ENCODE results near the gene CDH23. TPM values are rescaled to one million over a fixed set of nuclear protein-coding genes. Genes with fewer than 3 reads are reported as not detected.

The CDH23 gene
- polyA plus RNA-seq, 3 donors = 0.51 to 0.96 (median 0.80) TPM

DNA sequence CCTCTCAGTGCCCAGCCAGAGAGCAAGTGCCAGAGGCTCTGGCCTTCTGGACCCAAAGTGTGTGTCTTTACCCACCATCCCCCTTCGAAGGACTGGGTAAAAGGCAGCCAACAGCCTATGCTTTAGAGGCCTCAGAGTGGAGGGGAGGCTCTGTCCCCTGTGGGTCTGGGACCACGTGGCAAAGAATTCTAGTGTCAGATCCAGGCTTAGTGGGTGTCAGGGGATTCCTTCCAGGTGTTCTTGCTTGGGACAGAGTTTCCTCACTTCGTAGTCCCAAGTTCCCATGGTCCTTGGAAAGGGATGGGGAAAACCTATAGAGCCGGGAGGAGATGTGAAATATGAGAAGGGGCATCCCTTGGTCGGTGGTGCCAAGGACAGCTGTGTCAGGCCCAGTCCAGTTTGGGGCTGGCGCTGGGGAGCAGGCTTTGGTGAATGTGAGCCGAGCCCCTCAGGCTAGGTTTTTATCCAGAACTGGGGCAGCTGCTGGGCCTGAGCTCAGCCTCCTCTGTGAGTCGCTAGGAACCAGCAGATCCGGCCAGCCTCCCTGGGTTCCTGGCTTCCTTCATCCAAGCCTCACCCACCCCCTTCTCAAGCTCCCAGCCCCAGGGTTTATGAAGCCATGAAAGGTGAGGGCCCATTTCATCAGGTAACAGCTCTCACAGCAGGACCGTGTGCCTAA is 251.7 kb downstream of the CDH23 start:
- DNase-seq (ENCODE audit: low read depth in 3 of 3, low spot score in 2 of 3) = no peak

DNA sequence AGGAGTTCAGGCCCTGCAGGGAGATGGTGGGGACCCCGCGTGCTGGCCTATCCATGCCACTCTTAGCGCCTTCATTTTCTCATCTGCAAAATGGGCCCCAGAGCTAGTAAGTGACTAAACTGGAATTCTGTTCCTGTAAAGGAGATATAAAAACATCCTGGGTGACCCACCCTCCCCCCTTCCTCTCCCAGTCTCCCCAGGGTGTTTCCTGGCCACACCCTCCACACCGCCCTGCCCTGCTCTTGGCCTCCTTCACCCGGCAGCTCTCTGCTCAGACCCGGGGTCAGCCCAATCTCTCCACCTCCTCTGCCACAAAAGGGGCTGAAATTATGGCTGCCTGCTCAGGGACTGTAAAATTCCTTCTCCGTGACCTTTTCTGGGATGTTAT is 252.2 kb downstream of the CDH23 start:
- DNase-seq (ENCODE audit: low read depth in 3 of 3, low spot score in 2 of 3) = no peak

DNA sequence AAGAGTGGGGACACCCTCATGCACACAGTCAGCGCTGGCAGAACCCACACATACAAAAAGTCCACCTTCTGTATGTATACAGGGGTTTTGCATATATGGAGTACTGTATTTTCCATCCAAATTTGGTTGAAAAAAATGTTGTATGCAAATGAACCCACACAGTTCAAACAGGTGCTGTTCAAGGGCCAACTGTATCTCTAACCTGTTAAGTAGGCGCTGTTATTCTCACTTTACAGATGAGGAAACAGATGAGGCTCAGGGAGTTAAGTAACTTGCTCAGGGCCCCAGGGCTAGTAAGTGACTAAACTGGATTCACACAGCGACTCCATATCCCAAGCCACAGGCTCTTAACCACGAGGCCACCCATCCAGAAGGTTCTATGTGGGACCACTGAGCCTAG is 252.9 kb downstream of the CDH23 start:
- no peak for DNase-seq (ENCODE audit: low read depth in 3 of 3, low spot score in 2 of 3)

DNA sequence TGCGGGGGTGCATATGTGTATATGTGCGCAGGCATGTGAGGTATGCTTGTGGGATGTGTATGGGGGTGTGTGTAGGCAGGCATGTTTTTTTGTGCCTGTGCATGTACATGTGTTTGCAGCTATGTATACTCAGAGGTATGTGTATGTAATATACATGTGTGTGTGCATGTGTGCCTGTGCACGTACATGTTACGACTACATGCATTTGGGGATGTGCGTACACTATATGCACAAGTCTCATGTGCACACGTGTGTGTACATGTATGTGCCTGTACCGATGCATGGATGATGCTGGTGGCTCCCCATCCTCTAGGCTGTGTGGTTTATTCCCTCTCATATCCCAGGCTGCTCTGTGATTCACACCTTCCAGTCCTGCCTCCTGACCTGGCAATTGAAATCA is 253.7 kb downstream of the CDH23 start:
- no peak for DNase-seq (ENCODE audit: low read depth in 3 of 3, low spot score in 2 of 3)

DNA sequence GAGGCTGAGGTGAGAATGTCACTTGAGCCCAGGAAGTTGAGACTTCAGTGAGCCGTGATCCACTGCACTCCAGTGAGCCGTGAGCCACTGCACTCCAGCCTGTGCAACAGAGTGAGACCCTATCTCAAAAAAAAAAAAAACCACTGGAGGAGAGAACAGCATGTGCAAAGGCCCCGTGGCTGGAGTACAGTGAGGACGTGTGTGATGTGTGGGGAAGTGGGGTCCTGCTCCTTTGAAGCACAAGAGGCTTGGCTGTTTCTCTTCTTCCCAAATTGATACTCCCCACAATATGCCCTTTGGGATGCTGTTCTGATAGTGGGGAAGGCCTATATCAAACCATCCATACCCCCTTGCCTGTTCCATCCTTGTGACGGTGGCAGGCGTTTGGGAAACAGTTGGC is 254.7 kb downstream of the CDH23 start:
- no peak for DNase-seq (ENCODE audit: low read depth in 3 of 3, low spot score in 2 of 3)

DNA sequence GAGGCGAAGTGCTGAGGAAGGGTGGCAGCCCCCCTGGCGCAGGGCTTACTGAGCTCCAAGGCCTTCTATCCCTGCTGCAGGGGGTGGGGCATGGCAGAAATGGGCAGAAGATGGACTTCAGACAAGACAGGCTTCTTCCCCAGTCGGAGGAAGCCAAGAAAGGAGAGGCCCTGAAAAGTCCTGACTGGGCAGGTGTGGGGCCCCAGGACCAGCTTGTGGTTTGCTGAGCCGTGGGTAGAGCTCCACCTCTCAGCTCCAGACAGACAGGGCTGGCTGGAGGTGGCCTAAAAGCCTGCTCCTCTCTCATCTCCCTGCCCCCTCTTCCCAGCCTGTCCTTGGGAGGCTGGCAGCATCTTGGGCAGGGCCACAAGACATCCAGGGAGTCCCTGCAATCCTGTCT is 255.2 kb downstream of the CDH23 start:
- DNase-seq (ENCODE audit: low read depth in 3 of 3, low spot score in 2 of 3) = no peak

DNA sequence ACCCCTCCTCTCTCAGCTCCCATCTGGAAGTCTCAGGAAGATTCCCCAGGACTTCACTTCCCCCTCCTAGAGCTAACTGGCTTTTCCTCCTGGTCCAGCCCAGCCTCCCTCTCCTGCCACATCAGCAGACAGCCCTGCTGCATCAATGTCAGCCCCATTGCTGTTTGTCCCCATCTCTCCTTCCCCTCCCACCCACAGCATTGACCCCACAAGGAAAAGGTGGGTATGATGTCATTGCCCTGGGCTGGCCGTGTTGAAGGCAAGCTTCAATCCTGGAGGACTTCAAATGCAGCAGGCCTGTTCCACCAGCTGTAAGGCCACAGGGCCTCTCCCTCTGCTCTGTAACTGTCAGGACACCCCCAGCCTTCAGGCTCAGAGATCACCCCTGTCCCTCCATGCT is 256.3 kb downstream of the CDH23 start:
- DNase-seq (ENCODE audit: low read depth in 3 of 3, low spot score in 2 of 3) = no peak

DNA sequence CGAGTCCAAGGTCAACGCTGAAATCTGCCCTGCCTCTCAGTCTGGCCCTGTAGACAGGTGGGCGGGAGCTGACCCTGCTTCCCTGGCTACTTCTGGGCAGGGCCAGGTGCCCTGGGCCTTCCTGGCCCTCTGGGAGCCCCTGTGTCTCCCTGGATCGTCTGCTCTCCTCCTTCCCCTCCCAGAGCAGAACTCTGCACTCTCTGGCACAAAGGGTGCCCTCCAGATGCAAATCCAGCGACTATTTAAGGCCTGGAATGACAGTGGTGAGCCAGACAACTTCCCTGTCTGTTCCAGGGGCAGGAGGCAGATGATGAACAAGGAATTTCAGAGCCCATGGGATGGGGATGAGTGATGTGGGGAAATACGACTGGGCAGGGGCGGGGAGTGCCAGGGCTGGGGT is 259.5 kb downstream of the CDH23 start:
- DNase-seq (ENCODE audit: low read depth in 3 of 3, low spot score in 2 of 3) = no peak

DNA sequence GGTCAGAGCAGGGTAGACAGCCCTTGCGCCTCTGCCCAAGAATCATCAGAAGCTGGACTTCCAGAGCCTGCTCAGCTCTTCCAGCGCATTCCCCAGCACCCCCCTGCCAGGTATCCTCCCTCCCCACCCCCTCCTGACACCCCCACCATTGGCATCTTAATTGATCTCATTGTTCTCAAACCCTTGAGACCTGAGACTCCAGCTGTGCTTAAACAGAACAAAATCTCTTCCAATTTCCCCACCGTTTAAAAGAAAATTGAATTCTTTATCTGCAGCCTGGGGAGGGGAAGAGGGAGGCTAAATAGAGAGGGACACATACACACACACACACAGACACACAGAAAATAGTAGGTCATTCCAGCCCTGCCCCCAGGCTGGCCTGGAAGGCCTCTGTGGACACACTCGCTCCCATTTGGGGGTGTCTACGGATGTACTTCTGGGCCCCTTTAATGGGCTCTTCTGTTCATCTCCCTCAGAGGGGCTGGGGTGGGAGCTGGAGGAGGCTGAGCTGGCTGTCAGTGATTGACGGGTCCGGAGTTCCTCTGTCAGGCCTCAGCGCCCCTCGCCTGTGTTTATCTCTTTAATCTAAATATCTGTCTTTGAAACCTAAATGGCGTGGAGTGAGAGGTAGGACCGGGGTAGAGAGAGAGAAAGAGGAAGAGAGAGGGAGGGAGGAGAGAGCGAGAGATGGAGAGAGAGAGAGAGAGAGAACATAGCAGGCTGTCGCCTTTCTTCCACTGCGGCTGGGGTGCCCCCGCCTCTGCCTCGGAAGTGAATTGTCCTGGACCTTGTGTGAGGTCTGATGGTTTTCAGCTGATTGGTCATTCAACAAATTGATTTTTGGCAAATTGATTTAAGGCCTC is 261.1 kb downstream of the CDH23 start:
- DNase-seq (ENCODE audit: low read depth in 3 of 3, low spot score in 2 of 3) = no peak

DNA sequence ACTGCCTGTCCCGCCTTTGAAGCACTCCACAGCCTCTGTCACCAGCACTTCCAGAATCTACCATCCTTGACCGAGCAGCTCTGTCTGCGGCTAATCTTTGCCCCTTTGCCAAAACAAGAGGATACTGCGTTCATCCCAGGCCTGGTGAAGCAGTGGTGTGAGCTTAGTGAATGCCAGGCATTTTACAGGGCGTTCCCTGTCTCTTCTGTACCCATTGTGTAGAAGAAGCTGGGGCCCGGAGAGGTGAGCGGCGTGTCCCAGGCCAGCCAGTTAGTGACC is 261.7 kb downstream of the CDH23 start:
- DNase-seq (ENCODE audit: low read depth in 3 of 3, low spot score in 2 of 3) = no peak

DNA sequence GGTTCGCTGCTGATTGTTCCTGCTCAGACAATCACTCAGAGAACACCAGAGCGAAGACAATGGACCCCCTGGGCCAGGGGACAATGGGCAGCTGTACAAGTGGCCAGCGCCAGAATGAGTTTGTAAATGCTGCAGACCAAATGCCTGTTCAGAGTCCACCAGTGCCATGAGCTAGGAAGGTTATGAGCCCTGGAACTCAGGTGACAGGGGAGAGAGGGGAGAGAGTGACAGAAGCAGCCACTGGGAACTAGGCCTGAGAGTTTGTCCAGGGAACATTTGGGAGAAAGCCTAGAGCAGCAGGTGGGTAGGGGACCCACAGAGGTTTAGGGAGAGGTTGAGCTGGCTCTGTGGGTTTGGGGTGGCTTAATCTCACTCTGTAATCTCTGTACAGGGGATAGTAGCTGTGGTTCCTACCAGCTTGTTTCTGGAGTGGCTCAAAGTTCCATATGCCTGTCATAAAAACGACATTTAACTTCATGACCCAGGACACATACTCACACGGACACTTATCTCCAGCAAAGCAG is 262.5 kb downstream of the CDH23 start:
- no peak for DNase-seq (ENCODE audit: low read depth in 3 of 3, low spot score in 2 of 3)

DNA sequence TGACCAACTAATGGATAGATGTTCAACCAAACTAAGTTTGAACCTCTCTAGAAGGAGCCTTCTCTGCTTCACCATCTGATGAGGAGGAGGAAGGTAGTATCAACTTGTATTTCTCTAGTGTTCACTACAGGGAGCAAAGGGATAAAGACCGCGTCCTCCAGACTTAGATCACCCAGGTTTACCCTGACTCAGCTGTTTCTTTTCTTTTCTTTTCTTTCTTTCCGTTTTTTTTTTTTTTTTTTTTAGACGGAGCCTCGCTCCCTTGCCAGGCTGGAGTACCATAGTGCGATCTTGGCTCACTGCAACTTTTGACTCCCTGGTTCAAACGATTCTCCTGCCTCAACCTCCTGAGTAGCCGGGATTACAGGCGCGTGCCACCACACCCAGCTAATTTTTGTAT is 263.0 kb downstream of the CDH23 start:
- no peak for DNase-seq (ENCODE audit: low read depth in 3 of 3, low spot score in 2 of 3)

DNA sequence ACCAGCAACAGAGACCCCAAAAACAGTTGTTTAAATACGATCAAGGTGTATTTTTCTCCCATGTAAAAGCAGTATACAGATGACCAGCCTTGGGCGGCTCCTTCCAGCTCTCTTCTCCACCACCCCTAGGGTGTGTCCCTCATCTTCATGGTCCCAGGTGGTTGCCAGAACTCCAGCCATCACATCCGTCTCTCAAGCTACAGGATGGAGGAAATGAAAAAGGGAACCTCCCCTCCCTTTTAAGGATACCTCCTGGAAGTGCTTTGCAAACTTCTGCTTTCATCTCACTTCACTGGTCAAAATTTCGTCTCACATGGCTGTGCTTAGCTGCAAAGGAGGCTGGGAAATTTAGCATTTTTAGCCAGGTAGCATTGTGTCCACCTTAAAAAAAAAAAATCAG is 263.6 kb downstream of the CDH23 start:
- DNase-seq (ENCODE audit: low read depth in 3 of 3, low spot score in 2 of 3) = no peak

DNA sequence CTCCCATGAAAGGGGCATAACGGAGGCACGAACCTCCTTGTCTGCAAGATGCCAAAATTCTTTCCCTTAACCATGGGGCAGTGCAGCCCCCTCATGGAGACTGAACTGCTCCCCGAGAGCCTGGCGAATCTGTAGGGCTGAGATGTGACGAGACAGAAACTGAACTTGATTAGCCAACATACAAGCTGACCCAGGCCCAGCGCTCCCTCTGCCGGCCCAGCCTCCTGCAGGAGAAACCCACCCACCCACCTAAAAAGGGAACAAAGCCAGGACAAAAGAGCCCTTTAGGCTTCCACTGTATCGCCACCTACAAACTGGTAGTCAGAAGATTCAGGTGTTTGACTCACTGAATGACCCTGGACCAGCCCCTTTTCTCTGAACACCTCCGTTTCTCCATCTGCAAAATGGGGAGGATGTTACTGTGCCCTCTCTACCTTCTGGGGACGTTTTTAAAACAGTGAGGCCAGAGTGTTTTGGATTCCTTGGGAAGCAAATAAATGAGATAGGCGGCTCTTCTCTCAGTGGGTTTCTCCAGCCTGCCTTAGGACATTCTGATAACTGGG is 264.4 kb downstream of the CDH23 start:
- DNase-seq (ENCODE audit: low read depth in 3 of 3, low spot score in 2 of 3) = no peak

DNA sequence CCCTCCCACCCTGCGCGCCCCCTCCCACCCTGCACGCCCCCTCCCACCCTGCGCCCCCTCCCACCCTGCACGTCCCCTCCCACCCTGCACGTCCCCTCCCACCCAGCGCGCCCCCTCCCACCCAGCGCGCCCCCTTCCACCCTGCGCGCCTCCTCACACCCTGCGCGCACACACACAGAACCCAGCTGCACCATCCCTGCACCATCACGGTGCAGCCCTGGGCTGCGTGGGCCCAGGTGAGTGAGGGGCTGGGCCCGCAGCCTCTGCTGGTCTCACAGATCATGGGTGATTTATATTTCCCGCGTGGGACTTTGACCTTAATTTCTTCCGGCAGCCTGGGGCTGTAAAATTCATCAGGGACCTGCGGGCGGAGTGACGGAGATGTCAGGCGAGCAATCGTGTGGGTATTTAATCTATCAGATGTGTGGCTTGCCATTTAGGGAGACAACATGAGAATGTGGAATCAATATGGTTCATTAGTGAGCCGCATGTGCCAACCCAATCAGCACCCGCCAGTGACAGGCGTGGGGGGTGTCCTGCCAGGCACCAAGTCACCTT is 265.1 kb downstream of the CDH23 start:
- no peak for DNase-seq (ENCODE audit: low read depth in 3 of 3, low spot score in 2 of 3)

DNA sequence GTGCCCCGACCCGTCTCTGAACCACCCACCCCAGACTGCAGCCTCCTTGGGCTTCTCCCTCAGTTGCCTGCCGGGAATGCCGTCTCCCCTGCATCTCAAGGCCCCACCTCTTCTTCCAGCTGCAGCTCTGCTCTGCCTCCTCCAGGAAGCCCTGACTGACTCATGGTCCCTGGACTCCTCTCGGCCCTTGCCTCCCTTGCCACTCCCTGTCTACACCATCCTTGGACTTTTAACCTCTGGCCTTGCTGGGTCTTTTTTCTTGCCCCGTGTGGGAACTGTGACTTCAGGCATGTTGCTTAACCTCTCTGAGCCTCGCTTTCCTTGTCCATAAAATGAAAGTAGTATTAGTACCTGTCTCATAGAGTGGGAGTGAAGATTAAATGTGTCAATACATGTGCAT is 266.6 kb downstream of the CDH23 start:
- DNase-seq (ENCODE audit: low read depth in 3 of 3, low spot score in 2 of 3) = no peak

DNA sequence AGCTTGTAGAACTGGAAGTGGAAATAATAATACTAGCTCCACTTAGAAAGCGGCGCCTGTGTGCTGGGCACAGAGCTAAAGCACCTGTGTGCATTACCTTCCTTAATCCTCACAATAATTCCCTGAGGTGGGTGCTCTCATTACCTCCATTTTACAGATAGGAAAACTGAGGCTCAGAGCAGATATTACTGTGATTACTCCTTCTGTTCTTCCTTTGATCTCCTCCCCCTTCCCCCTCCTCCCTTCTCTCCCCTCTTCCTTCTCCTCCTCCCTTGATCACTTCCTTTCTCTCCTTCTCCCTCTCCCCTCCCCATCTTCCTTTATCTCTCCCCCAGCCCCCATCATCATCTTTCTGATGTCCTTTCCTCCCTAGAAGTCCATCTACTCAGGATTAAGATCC is 267.9 kb downstream of the CDH23 start:
- no peak for DNase-seq (ENCODE audit: low read depth in 3 of 3, low spot score in 2 of 3)

DNA sequence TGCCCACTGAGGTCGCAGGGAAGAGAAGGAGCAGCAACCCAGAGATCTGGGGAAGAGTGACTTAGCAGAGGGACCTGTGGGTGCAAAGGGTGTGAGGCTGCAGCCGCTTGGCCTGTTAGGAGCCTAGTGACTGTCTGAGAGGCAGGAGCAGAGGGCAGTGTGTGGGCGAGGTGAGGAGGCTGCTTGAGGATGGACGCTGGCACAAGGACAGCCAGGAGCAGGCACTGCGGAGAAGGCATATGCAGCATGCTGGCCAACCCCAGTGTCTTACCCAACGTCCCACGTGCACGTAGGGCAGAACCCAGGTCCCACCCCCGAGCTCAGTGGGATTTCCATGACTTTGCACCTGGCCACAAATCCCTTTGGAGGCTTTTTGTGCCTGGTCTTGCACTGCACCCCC is 268.7 kb downstream of the CDH23 start:
- no peak for DNase-seq (ENCODE audit: low read depth in 3 of 3, low spot score in 2 of 3)

DNA sequence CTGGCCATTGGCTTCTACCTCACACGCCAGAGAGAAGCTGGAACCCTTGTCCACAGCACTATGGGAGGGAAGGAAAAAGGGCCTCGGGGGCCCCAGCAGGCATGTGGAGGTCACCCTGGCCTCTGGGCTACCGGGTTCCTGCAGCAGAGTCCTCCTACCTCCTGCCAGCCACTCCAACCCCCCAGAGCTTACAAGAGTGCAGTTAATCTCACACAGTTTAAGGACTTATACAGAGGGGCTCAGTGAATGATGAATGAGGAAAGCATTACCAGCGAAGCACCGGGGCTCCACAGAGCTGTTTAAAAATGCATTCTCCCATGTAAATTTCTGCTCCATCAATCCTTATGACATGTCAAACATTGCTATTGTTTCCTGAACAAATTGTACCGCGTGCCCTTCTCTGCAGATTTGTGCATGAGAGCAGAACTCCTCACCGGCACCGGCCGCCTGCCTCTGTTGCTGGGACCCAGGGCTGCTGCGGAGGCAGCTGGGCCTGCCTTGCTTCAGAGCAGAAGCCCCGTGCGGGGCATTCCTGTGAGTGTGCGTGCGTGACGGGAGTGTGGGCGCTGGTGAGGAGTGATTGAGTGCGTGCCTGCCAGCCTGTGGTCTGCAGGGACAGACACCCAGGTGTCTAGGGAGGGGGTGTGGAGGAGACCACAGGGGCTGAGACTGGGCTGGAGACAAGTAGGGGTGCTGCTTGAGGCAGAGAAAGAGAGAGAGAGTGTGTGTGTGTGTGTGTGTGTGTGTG is 270.1 kb downstream of the CDH23 start:
- peak in 2 of 3 donors; percentile 36 to 58 for DNase-seq (ENCODE audit: low read depth in 3 of 3, low spot score in 2 of 3)

DNA sequence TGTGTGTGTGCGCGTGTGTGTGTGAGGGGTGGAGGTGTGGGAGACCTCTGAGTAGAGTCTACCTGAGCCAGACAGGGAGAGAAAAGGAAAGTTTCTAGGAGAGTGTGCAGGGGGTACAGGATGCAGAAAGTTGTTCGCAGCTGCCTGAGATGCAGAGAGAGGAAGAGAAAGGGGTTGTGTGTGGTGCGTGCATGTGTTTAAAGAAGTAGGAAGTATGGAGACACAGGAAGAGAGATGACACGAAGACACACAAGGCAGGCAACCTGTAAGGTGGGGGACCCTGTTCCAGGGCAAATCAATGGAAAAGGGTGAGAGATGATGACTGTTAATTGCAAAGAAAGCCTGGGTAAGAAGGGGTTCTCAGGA is 270.6 kb downstream of the CDH23 start:
- no peak for DNase-seq (ENCODE audit: low read depth in 3 of 3, low spot score in 2 of 3)

All from right renal cortex interstitium (tissue), 3 donors.